ENCODE data around the gene ZFYVE21. TPM values are rescaled to one million over a fixed set of nuclear protein-coding genes. Genes with fewer than 3 reads are reported as not detected.

The ZFYVE21 gene
- total RNA-seq, 3 donors from 2014 or later, result 49.9 to 67.1 (median 60.9) TPM

DNA sequence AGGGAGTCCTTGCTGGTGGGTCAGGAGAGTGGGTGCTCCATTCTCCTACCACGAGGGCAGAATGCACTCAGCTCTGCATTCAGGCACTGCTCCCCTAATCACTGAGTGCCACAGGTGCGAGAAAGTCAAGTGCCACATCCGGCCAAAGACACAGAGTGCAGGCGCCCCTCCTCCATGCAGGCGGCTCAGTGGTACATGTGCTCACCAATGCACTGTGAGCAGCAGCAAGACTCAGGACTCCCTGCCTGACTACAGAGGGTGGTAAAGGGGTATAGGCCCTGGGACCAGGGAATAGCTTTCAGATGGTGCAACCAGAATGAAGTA lies 32.9 kb downstream of the ZFYVE21 start:
- intact Hi-C loops (cut with DNase I, micrococcal nuclease), result no loop called here
- Histone ChIP-seq H3K9me3 (no peaks in the 10 kb centered on the region), H3K36me3 (ENCODE audit: low read depth) (no peaks in the 10 kb centered on the region), H3K4me3 (no peak overlapping the region), H3K4me1 (ENCODE audit: low read depth) (no peaks in the 10 kb centered on the region)
- ATAC-seq (peak; percentile 54), DNase-seq (no peak)
- TF ChIP-seq, protein P1, sequence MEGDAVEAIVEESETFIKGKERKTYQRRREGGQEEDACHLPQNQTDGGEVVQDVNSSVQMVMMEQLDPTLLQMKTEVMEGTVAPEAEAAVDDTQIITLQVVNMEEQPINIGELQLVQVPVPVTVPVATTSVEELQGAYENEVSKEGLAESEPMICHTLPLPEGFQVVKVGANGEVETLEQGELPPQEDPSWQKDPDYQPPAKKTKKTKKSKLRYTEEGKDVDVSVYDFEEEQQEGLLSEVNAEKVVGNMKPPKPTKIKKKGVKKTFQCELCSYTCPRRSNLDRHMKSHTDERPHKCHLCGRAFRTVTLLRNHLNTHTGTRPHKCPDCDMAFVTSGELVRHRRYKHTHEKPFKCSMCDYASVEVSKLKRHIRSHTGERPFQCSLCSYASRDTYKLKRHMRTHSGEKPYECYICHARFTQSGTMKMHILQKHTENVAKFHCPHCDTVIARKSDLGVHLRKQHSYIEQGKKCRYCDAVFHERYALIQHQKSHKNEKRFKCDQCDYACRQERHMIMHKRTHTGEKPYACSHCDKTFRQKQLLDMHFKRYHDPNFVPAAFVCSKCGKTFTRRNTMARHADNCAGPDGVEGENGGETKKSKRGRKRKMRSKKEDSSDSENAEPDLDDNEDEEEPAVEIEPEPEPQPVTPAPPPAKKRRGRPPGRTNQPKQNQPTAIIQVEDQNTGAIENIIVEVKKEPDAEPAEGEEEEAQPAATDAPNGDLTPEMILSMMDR (IDR thresholded peaks at IDR 0.05), result no peak

DNA sequence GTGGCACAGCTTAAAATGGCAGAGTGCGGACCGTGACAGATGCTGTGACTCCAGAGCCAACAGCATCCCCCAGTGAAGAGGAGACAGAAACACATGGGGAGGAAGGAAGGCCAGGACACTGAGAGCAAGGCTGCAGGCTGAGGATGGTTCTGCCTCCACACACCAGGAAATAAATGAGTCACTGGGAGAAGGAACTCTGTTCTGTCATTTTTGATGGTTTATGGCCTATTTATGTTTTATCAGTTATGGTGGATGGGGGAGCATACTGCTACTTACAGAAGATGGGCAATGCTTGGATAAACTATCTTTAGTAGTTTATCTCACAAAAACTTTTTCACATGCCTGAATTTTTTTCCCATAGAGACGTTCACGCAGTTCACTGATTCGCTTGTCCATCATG lies 33.8 kb downstream of the ZFYVE21 start:
- ATAC-seq (peak; percentile 53), DNase-seq (no peak)
- H3K4me1 ChIP-seq (ENCODE audit: low read depth), result no peaks in the 10 kb centered on the region
- H3K36me3 ChIP-seq (ENCODE audit: low read depth), result no peaks in the 10 kb centered on the region
- no peaks in the 10 kb centered on the region for H3K9me3 ChIP-seq
- H3K4me3 ChIP-seq, result no peak overlapping the region
- intact Hi-C loops (cut with DNase I, micrococcal nuclease), result no loop called here
- TF ChIP-seq, protein P1 (IDR thresholded peaks at IDR 0.05), result no peak

DNA sequence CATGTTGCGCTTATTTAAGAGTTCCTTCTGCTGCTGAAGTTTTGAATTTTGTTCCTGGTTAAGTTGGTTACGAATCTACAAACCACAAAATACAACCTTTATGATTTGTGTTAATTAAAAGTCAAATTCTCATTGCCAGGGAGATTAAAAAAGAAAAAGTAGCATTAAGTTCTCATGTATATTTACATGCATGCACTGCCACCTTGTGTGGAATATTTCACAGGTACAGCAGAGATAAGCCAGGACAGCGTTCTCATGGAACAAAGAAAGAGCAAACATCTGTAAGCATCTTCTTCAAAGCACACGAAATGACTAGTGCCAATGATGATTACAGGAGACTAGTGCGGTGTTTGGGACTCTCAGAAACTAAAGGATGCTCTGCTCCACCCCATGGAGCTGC lies 34.2 kb downstream of the ZFYVE21 start:
- intact Hi-C loops (cut with DNase I, micrococcal nuclease), result no loop called here
- Histone ChIP-seq H3K4me3 (no peak overlapping the region), H3K9me3 (no peaks in the 10 kb centered on the region), H3K36me3 (ENCODE audit: low read depth) (no peaks in the 10 kb centered on the region), H3K4me1 (ENCODE audit: low read depth) (no peaks in the 10 kb centered on the region)
- DNase-seq (no peak), ATAC-seq (no peak)
- TF ChIP-seq, protein P1 (IDR thresholded peaks at IDR 0.05), result no peak

DNA sequence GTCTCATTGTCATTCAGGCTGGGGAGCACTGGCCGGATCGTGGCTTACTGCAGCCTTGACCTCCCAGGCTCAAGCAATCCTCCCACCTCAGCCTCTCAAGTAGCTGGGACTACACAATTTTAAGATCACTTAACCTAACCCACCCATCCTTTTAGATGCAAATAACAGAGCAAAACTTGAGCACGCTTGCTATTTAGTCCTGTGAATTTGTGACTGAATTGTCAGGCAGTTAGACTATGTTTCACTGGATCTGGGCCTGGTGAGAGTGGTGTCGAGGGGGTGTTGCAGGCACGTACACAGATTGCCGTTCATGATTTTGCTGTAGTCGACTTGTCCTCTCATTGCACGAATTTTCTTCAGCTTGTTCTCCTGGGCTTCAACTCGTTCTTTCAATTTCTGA lies 38.2 kb downstream of the ZFYVE21 start:
- DNase-seq (no peak), ATAC-seq (no peak)
- intact Hi-C loops (cut with DNase I, micrococcal nuclease), result no loop called here
- no peaks in the 10 kb centered on the region for H3K4me1 ChIP-seq (ENCODE audit: low read depth)
- no peaks in the 10 kb centered on the region for H3K9me3 ChIP-seq
- TF ChIP-seq, protein P1 (IDR thresholded peaks at IDR 0.05), result no peak
- no peaks in the 10 kb centered on the region for H3K36me3 ChIP-seq (ENCODE audit: low read depth)
- H3K4me3 ChIP-seq, result no peak overlapping the region

DNA sequence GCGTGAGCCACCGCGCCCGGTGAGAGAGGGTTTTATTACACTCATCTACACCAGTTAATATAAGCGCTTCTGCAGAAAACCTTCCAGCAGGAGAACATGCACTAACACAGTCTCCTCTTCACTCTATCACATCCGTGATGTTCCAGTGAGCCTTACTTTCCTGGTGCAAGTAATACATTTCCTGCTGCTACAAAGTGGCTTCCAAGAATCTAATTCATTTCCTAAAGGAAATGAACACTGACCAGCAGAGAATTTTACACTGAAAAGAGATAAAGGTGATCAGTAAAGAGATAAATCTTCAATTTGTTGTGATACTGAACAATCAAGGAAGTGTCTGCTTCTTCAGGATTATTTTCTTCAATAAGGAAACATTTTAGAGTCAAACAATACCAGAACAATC lies 39.5 kb downstream of the ZFYVE21 start:
- no peak for DNase-seq
- no peaks in the 10 kb centered on the region for H3K36me3 ChIP-seq (ENCODE audit: low read depth)
- no peak for ATAC-seq
- TF ChIP-seq, protein P1 (IDR thresholded peaks at IDR 0.05), result no peak
- no peaks in the 10 kb centered on the region for H3K9me3 ChIP-seq
- H3K4me1 ChIP-seq (ENCODE audit: low read depth), result no peaks in the 10 kb centered on the region
- no peak overlapping the region for H3K4me3 ChIP-seq
- intact Hi-C loops (cut with DNase I, micrococcal nuclease), result no loop called here

DNA sequence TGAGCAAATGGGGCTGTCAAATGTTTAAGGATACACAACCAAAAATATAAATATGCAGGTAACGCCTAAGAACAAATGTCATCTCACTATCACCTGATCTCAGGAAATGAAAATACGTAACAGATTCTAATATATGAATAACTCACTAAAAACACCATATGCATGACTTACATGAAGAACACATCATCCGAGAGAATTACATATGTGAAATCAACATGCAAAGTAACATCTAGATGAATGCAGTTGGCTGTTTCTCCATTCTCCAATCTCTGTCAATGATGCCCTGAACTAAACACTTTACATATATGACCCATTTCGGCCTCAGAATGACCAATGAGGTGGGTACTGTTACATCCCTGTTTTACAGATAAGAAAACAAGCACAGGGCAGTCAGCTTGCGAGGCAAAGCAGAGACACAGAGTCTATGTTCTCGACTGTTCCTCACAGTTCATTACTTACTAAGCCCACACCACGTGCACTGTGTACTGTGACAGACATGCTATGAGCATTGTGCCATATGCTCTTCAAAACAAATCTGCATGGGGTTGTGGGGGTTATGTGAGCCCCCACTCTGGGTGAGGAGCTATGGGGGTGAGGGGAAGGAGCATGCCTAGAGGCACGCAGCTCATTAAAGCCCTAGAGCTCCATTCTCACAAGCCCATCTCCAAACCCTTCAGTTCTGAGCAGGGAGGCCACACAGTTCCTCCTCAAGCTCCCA lies 42.6 kb downstream of the ZFYVE21 start:
- TF ChIP-seq, protein P1 (IDR thresholded peaks at IDR 0.05), result no peak

More for the DNA sequence above, 42.6 kb downstream of the ZFYVE21 start:
- no peaks in the 10 kb centered on the region for H3K9me3 ChIP-seq
- intact Hi-C loops (cut with DNase I, micrococcal nuclease), result no loop called here
- DNase-seq (no peak), ATAC-seq (no peak)
- no peaks in the 10 kb centered on the region for H3K4me1 ChIP-seq (ENCODE audit: low read depth)
- no peak overlapping the region for H3K4me3 ChIP-seq
- no peaks in the 10 kb centered on the region for H3K36me3 ChIP-seq (ENCODE audit: low read depth)
